Keratinocyte (primary cell): Measurements from ENCODE around the gene PLEKHS1.

Source experiments
- CTCF ChIP-seq, 3 experiments: IDR thresholded peaks in 1 of 3; conservative IDR thresholded peaks in 1 of 3; optimal IDR thresholded peaks in 1 of 3; 2 replicates in 2 of 3; 3 replicates in 1 of 3; pipeline versions ENCODE3 to v1.5.1; 2011; ENCODE audit warnings: low read length in 3 of 3, mild to moderate bottlenecking in 3 of 3, moderate library complexity in 2 of 3, control low read depth in 1 of 3, inconsistent platforms in 1 of 3; ENCODE audit not compliant: insufficient read depth in 2 of 3; ENCODE audit errors: extremely low read depth in 1 of 3
- EZH2 ChIP-seq: IDR thresholded peaks from one replicate; pipeline ENCODE4 v1.6.1; 2012; ENCODE audit warnings: inconsistent platforms, mild to moderate bottlenecking, low read length, moderate library complexity

GRCh38 chr10:113739031-113739430, 12.5 kb upstream of the PLEKHS1 start:
- TF ChIP-seq CTCF (optimal IDR thresholded peaks at IDR 0.05 in 1 of 3, IDR thresholded peaks at IDR 0.05 in 1 of 3, conservative IDR thresholded peaks at IDR 0.05 in 1 of 3; ENCODE audit: extremely low read depth in 1 of 3, insufficient read depth in 2 of 3, low read length in 3 of 3): no peak
- TF ChIP-seq EZH2: no peak
